ENCODE results near the gene FOXI3. TPM values are rescaled to one million over a fixed set of nuclear protein-coding genes. Genes with fewer than 3 reads are reported as not detected.
A peak's percentile ranks its signal among the peaks of the same experiment; 100 is the strongest.

Gene FOXI3
- total RNA-seq (under 1 TPM; 0.06 to 0.10 TPM), polyA plus RNA-seq (ENCODE audit: insufficient read length in 2 of 2) (under 1 TPM; 0.14 to 0.26 TPM)
- long read RNA-seq, donor 1, result 0 reads
- long read RNA-seq, donor 2, result 0 reads
- long read RNA-seq, donor 3, result 0 reads
- long read RNA-seq, donor 4, result 0 reads

DNA sequence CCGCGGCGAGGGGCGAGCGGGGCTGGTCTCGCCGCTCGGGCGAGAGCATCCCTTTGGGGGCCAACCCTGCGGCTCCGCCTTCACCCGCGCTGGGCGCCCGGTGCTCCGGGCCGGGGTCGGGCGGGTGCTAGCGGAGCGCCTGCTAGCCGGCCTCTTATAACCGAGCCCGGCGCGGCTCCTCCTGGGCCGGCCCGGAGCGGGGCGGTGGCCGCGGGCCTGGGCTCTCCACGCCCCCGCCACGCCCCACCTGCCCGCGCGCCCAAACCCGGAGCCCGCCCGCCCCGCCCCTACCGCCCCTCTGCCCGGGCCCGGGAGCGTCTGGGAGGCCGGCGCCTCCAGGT, at the start of gene FOXI3:
FOXI3 (minus strand) TSS at position 129 of the 341 bp plus-strand sequence. CDS start 158 bp downstream, outside the sequence.
- 0% methylated on average over 39 of the region's 48 CpGs for WGBS (ENCODE audit: insufficient coverage)
- Histone ChIP-seq H3K4me1 (ENCODE audit: control insufficient read depth, insufficient read depth, low read length) (peaks cover 9% of the 10 kb centered on the region), H3K4me3 (ENCODE audit: low read depth, low read length) (no peak within 1 kb of the TSS), H3K27ac (ENCODE audit: low read depth, low read length) (no peak within 1 kb of the TSS), H3K27me3 (ENCODE audit: control insufficient read depth, insufficient read depth, low read length) (peaks cover 69% of the 10 kb centered on the region), H3K36me3 (ENCODE audit: control insufficient read depth, insufficient read depth, low read length) (no peaks in the 10 kb centered on the region), H3K9me3 (ENCODE audit: control insufficient read depth, insufficient read depth, low read length) (no peaks in the 10 kb centered on the region)
- DNase-seq (ENCODE audit: low read depth in 4 of 6, low spot score in 6 of 6), result peak in 1 of 6 donors; percentile 12

DNA sequence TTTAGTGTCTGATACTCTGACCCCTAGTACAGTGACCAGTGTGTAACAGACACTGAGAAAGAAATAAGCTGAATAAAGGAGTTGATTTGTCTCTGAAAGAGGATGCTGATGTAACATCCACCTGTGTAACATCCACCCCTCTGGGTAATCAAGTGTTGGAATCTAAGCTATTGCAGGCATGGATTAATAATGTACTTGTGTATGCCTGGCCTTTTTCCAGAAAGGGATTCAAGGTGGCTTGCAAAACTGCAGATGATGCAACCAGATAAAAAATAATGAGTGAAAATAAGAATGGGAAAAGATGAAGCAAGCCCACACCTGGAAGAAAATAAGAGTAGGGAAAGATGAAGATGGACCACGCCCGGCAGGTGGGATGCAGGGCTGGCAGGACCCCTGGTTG, 48.2 kb upstream of the FOXI3 start:
- WGBS (ENCODE audit: insufficient coverage), result 88% methylated on average over 2 of the region's 2 CpGs
- Histone ChIP-seq H3K27me3 (ENCODE audit: control insufficient read depth, insufficient read depth, low read length) (no peaks in the 10 kb centered on the region), H3K36me3 (ENCODE audit: control insufficient read depth, insufficient read depth, low read length) (no peaks in the 10 kb centered on the region), H3K4me1 (ENCODE audit: control insufficient read depth, insufficient read depth, low read length) (no peaks in the 10 kb centered on the region), H3K9me3 (ENCODE audit: control insufficient read depth, insufficient read depth, low read length) (peaks cover 2% of the 10 kb centered on the region), H3K27ac (ENCODE audit: low read depth, low read length) (no peak overlapping the region), H3K4me3 (ENCODE audit: low read depth, low read length) (no peak overlapping the region)
- DNase-seq (ENCODE audit: low read depth in 4 of 6, low spot score in 6 of 6), result no peak

DNA sequence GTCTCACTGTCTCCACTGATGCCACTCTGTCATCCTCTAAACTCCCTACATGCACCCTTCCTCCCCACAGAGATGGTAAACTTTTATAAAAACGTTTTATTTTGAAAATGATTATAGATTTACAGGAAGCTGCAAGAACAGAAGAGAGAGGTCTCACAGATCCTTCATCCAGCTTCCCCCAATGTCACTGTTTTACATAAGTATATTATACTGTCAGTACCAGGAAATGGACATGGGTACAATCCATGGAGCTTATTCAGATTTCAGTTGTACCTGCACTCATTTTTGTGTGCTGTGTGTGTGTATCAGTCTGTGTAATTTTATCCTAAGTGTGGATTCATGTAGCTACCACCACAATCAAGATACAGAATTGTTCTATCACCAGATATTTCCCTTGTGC, 46.7 kb upstream of the FOXI3 start:
- Histone ChIP-seq H3K27ac (ENCODE audit: low read depth, low read length) (no peak overlapping the region), H3K4me3 (ENCODE audit: low read depth, low read length) (no peak overlapping the region), H3K9me3 (ENCODE audit: control insufficient read depth, insufficient read depth, low read length) (peaks cover 2% of the 10 kb centered on the region), H3K27me3 (ENCODE audit: control insufficient read depth, insufficient read depth, low read length) (no peaks in the 10 kb centered on the region), H3K4me1 (ENCODE audit: control insufficient read depth, insufficient read depth, low read length) (no peaks in the 10 kb centered on the region), H3K36me3 (ENCODE audit: control insufficient read depth, insufficient read depth, low read length) (no peaks in the 10 kb centered on the region)
- WGBS (ENCODE audit: insufficient coverage), result no CpG with 5 or more reads among the region's 1 CpG
- DNase-seq (ENCODE audit: low read depth in 4 of 6, low spot score in 6 of 6), result no peak

DNA sequence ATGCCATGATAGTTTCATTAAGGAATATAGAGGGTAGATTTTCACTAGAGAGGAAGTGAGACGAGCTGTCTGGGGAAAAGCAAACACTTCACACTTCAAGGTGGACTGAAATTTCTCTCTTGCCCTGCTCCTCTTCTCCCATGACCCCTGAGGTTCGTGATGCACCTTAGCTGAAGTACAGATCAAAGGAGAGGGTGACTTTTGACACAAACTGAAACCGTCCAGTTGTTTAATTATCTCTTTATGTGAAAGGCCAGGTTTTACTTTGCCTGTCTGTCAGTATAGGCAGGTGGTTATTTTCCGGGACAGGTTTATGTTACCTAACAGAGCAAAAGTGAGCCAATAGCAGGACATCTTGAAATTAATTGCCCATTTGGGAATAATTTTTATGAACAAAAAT, 41.0 kb upstream of the FOXI3 start:
- no peak for DNase-seq (ENCODE audit: low read depth in 4 of 6, low spot score in 6 of 6)
- H3K27ac ChIP-seq (ENCODE audit: low read depth, low read length), result no peak overlapping the region
- H3K9me3 ChIP-seq (ENCODE audit: control insufficient read depth, insufficient read depth, low read length), result no peaks in the 10 kb centered on the region
- H3K36me3 ChIP-seq (ENCODE audit: control insufficient read depth, insufficient read depth, low read length), result no peaks in the 10 kb centered on the region
- H3K4me3 ChIP-seq (ENCODE audit: low read depth, low read length), result no peak overlapping the region
- no peaks in the 10 kb centered on the region for H3K4me1 ChIP-seq (ENCODE audit: control insufficient read depth, insufficient read depth, low read length)
- 100% methylated on average over 1 of the region's 4 CpGs for WGBS (ENCODE audit: insufficient coverage)
- no peaks in the 10 kb centered on the region for H3K27me3 ChIP-seq (ENCODE audit: control insufficient read depth, insufficient read depth, low read length)

GRCh38 chr2:88492002-88492401, 39.5 kb upstream of the FOXI3 start:
- Histone ChIP-seq H3K4me1 (ENCODE audit: control insufficient read depth, insufficient read depth, low read length) (no peaks in the 10 kb centered on the region), H3K27ac (ENCODE audit: low read depth, low read length) (no peak overlapping the region), H3K4me3 (ENCODE audit: low read depth, low read length) (no peak overlapping the region), H3K36me3 (ENCODE audit: control insufficient read depth, insufficient read depth, low read length) (no peaks in the 10 kb centered on the region), H3K27me3 (ENCODE audit: control insufficient read depth, insufficient read depth, low read length) (no peaks in the 10 kb centered on the region), H3K9me3 (ENCODE audit: control insufficient read depth, insufficient read depth, low read length) (no peaks in the 10 kb centered on the region)
- DNase-seq (ENCODE audit: low read depth in 4 of 6, low spot score in 6 of 6), result no peak
- 60% methylated on average over 3 of the region's 4 CpGs for WGBS (ENCODE audit: insufficient coverage)

- Histone ChIP-seq H3K27me3 (ENCODE audit: control insufficient read depth, insufficient read depth, low read length) (no peaks in the 10 kb centered on the region), H3K4me1 (ENCODE audit: control insufficient read depth, insufficient read depth, low read length) (no peaks in the 10 kb centered on the region), H3K4me3 (ENCODE audit: low read depth, low read length) (no peak overlapping the region), H3K27ac (ENCODE audit: low read depth, low read length) (no peak overlapping the region), H3K36me3 (ENCODE audit: control insufficient read depth, insufficient read depth, low read length) (no peaks in the 10 kb centered on the region), H3K9me3 (ENCODE audit: control insufficient read depth, insufficient read depth, low read length) (no peaks in the 10 kb centered on the region)
- 83% methylated on average over 1 of the region's 2 CpGs for WGBS (ENCODE audit: insufficient coverage)
- no peak for DNase-seq (ENCODE audit: low read depth in 4 of 6, low spot score in 6 of 6)
These were observed 36.7 kb upstream of the FOXI3 start for GRCh38 chr2:88489181-88489580.

DNA sequence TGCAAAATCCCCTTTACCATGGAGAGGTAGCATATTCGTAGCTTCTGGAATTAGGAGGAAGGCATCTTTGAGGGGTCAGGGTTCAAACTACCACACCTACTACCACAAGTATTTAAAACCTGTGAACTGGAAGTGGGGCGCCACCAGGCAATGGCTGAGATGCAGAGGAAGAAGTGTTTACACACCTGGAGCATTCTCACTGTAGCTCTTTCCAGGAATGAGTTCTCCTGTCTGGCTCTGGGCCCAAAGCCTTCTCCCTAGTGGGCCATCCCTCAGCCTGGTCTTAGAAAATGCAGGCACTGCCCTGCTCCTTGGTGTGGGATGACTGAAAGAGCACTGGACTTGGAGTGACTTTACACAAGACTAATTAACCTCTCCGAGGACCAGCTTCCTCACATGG, 30.7 kb upstream of the FOXI3 start:
- Histone ChIP-seq H3K27me3 (ENCODE audit: control insufficient read depth, insufficient read depth, low read length) (no peaks in the 10 kb centered on the region), H3K27ac (ENCODE audit: low read depth, low read length) (no peak overlapping the region), H3K36me3 (ENCODE audit: control insufficient read depth, insufficient read depth, low read length) (no peaks in the 10 kb centered on the region), H3K4me3 (ENCODE audit: low read depth, low read length) (no peak overlapping the region), H3K4me1 (ENCODE audit: control insufficient read depth, insufficient read depth, low read length) (no peaks in the 10 kb centered on the region), H3K9me3 (ENCODE audit: control insufficient read depth, insufficient read depth, low read length) (no peaks in the 10 kb centered on the region)
- 75% methylated on average over 1 of the region's 3 CpGs for WGBS (ENCODE audit: insufficient coverage)
- no peak for DNase-seq (ENCODE audit: low read depth in 4 of 6, low spot score in 6 of 6)

DNA sequence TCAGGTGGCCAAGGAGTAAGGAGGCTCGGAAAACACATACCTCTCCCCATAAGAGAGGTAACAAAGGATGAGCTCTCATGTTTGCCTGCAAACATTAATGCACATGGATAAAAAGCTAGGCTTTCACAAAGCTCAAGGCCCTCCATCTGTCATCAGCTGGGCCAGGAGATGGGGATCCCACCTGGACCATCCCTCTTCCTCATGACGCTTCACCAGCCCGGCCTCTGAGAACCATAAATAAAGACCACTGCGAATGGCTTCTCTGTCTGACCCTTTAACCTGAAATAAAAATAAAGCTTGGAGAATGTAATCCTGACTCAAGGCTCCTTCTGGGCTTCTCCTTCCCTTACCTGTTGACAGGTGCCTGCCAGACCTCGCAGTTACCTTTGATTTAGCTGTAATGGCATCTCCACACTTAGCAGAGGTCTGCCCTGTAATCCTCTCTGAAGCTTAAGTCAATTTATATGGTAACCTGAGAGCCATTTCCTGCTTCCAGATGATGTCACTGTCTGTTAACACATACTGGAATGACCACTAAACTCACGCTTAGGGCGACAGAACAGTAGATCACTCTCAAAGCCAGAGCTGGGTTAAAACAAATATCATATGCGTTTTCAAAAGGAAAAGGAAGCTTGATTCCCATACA, 29.3 kb upstream of the FOXI3 start:
- no peaks in the 10 kb centered on the region for H3K9me3 ChIP-seq (ENCODE audit: control insufficient read depth, insufficient read depth, low read length)
- no peaks in the 10 kb centered on the region for H3K27me3 ChIP-seq (ENCODE audit: control insufficient read depth, insufficient read depth, low read length)
- peak in 1 of 6 donors; percentile 6 for DNase-seq (ENCODE audit: low read depth in 4 of 6, low spot score in 6 of 6)
- H3K4me3 ChIP-seq (ENCODE audit: low read depth, low read length), result no peak overlapping the region
- H3K4me1 ChIP-seq (ENCODE audit: control insufficient read depth, insufficient read depth, low read length), result no peaks in the 10 kb centered on the region
- 67% methylated on average over 1 of the region's 8 CpGs for WGBS (ENCODE audit: insufficient coverage)
- no peaks in the 10 kb centered on the region for H3K36me3 ChIP-seq (ENCODE audit: control insufficient read depth, insufficient read depth, low read length)
- no peak overlapping the region for H3K27ac ChIP-seq (ENCODE audit: low read depth, low read length)

- no peak overlapping the region for H3K4me3 ChIP-seq (ENCODE audit: low read depth, low read length)
- H3K36me3 ChIP-seq (ENCODE audit: control insufficient read depth, insufficient read depth, low read length), result no peaks in the 10 kb centered on the region
- DNase-seq (ENCODE audit: low read depth in 4 of 6, low spot score in 6 of 6), result no peak
- no CpG with 5 or more reads among the region's 7 CpGs for WGBS (ENCODE audit: insufficient coverage)
- no peak overlapping the region for H3K27ac ChIP-seq (ENCODE audit: low read depth, low read length)
- no peaks in the 10 kb centered on the region for H3K9me3 ChIP-seq (ENCODE audit: control insufficient read depth, insufficient read depth, low read length)
- no peaks in the 10 kb centered on the region for H3K27me3 ChIP-seq (ENCODE audit: control insufficient read depth, insufficient read depth, low read length)
- H3K4me1 ChIP-seq (ENCODE audit: control insufficient read depth, insufficient read depth, low read length), result no peaks in the 10 kb centered on the region
These were observed 20.3 kb upstream of the FOXI3 start for GRCh38 chr2:88472811-88473210.
